Endodermal cell (in vitro differentiated cells): Measurements from ENCODE around the gene OR13A1. TPM values are rescaled to one million over a fixed set of nuclear protein-coding genes. Genes with fewer than 3 reads are reported as not detected.
"Not testable (repeated sequence)": the region's sequence is repeated elsewhere in the genome, so short reads cannot be mapped to it uniquely, and the experiment has no call there.

Source experiments
- DNase-seq: peaks from one replicate; pipeline ENCODE4 v3.0.0-alpha.2; 2017
- H3K27ac ChIP-seq: 2 replicates; pipeline ENCODE4 v1.5.1; 2013; ENCODE audit warnings: mild to moderate bottlenecking, low read depth, low read length, moderate library complexity
- H3K27me3 ChIP-seq: 2 replicates; pipeline ENCODE4 v1.6.1; 2013; ENCODE audit warnings: mild to moderate bottlenecking, low read length, moderate library complexity; ENCODE audit not compliant: insufficient read depth, control insufficient read depth, poor library complexity, severe bottlenecking
- H3K36me3 ChIP-seq: 2 replicates; pipeline ENCODE4 v1.7.0; 2013; ENCODE audit warnings: mild to moderate bottlenecking, low read length, moderate library complexity; ENCODE audit not compliant: control insufficient read depth, insufficient read depth
- H3K4me1 ChIP-seq: one replicate; pipeline ENCODE4 v1.7.0; 2013; ENCODE audit warnings: low read length; ENCODE audit not compliant: control insufficient read depth, insufficient read depth
- H3K4me3 ChIP-seq: 2 replicates; pipeline ENCODE4 v1.5.1; 2013; ENCODE audit warnings: mild to moderate bottlenecking, low read length, moderate library complexity
- H3K9ac ChIP-seq: 2 replicates; pipeline ENCODE4 v1.6.1; 2013; ENCODE audit warnings: mild to moderate bottlenecking, low read length, moderate library complexity; ENCODE audit not compliant: poor library complexity, severe bottlenecking; ENCODE audit errors: extremely low read depth
- H3K9me3 ChIP-seq: 2 replicates; pipeline ENCODE4 v1.6.1; 2013; ENCODE audit warnings: mild to moderate bottlenecking, low read length, moderate library complexity; ENCODE audit not compliant: control insufficient read depth
- H3K27ac Mint-ChIP-seq: 2 replicates; pipeline ENCODE4 v1.8.0; 2020; ENCODE audit warnings: mixed read lengths
- H3K27me3 Mint-ChIP-seq: 2 replicates; pipeline ENCODE4 v1.8.0; 2021; ENCODE audit warnings: mild to moderate bottlenecking, mixed read lengths; ENCODE audit not compliant: insufficient read depth
- H3K36me3 Mint-ChIP-seq: 2 replicates; pipeline ENCODE4 v1.8.0; 2020; ENCODE audit warnings: low read depth, mixed read lengths
- H3K4me1 Mint-ChIP-seq: 2 replicates; pipeline ENCODE4 v1.8.0; 2020; ENCODE audit warnings: mixed read lengths
- H3K4me3 Mint-ChIP-seq: 2 replicates; pipeline ENCODE4 v1.8.0; 2020; ENCODE audit warnings: mild to moderate bottlenecking, moderate library complexity, mixed read lengths
- H3K9me3 Mint-ChIP-seq: 2 replicates; pipeline ENCODE4 v1.8.0; 2020; ENCODE audit warnings: mild to moderate bottlenecking, mixed read lengths
- CTCF ChIP-seq: fragments of 200-600 bp; sonication (generic); conservative IDR thresholded peaks from 2 replicates; pipeline ENCODE4 v1.5.0; 2021; ENCODE audit warnings: antibody characterized with exemption, mild to moderate bottlenecking
- WGBS, 2 experiments: methylation state at CpG; one replicate each; pipeline versions ENCODE4 v1.1.5 to v1.1.7; 2013; ENCODE audit warnings: missing lambda C conversion rate in 2 of 2, mixed read lengths in 1 of 2; ENCODE audit not compliant: insufficient coverage in 1 of 2, insufficient read length in 1 of 2; 5-methylcytosine and 5-hydroxymethylcytosine counted together
- total RNA-seq, 2 donors: library from RNA; stranded (reverse); fragmentation: NEBNext Ultra II Directional in 1 of 2; extraction: Animal tissue kit (Norgen Biotek cat#: 25700) in 1 of 2; gene quantifications; 2 replicates in 1 of 2; 3 replicates in 1 of 2; pipeline ENCODE4 v1.2.1, GENCODE V29; 2021

The OR13A1 gene
- total RNA-seq, 2 donors from 2014 or later: 0.31 TPM; not detected in 1

GRCh38 chr10:45308707-45309106, 6.7 kb downstream of the OR13A1 start:
- Histone ChIP-seq H3K27ac (no peak overlapping the region), H3K36me3 (no peaks in the 10 kb centered on the region), H3K4me1 (no peaks in the 10 kb centered on the region), H3K27me3 (no peaks in the 10 kb centered on the region), H3K9ac (no peak overlapping the region), H3K4me3 (no peak overlapping the region), H3K9me3 (no peaks in the 10 kb centered on the region)
- peak; percentile 52 for DNase-seq
- TF ChIP-seq CTCF: peak; percentile 67
- Mint-ChIP-seq H3K36me3 (no peaks in the 10 kb centered on the region), H3K4me3 (no peak overlapping the region), H3K27ac (no peak overlapping the region), H3K27me3 (peaks cover 2% of the 10 kb centered on the region), H3K4me1 (no peaks in the 10 kb centered on the region), H3K9me3 (peaks cover 6% of the 10 kb centered on the region)

GRCh38 chr10:45302573-45302972, 12.8 kb downstream of the OR13A1 start:
- WGBS, 2 experiments: 80 to 92% methylated on average over 3 of the region's 3 CpGs
- Mint-ChIP-seq H3K27ac (no peak overlapping the region), H3K9me3 (no peaks in the 10 kb centered on the region), H3K4me1 (no peaks in the 10 kb centered on the region), H3K36me3 (no peaks in the 10 kb centered on the region), H3K4me3 (no peak overlapping the region), H3K27me3 (peaks cover 5% of the 10 kb centered on the region)
- Histone ChIP-seq H3K9ac (no peak overlapping the region), H3K4me3 (no peak overlapping the region), H3K36me3 (no peaks in the 10 kb centered on the region), H3K27ac (no peak overlapping the region), H3K27me3 (no peaks in the 10 kb centered on the region), H3K4me1 (no peaks in the 10 kb centered on the region), H3K9me3 (no peaks in the 10 kb centered on the region)
- DNase-seq: no peak
- no peak for TF ChIP-seq CTCF

GRCh38 chr10:45298341-45298955, 17.0 kb downstream of the OR13A1 start:
- WGBS, 2 experiments: 95% methylated on average over 3 of the region's 4 CpGs; no CpG with 5 or more reads in 1 of the 2 experiments
- H3K4me3 ChIP-seq, H3K4me1 ChIP-seq, H3K4me1 Mint-ChIP-seq, H3K27ac ChIP-seq, H3K9me3 ChIP-seq, H3K27ac Mint-ChIP-seq, H3K9ac ChIP-seq, H3K36me3 ChIP-seq, H3K36me3 Mint-ChIP-seq, DNase-seq, H3K9me3 Mint-ChIP-seq, H3K4me3 Mint-ChIP-seq: not testable (repeated sequence)
- H3K27me3 ChIP-seq: peaks cover 18% of the 10 kb centered on the region
- H3K27me3 Mint-ChIP-seq: peaks cover 11% of the 10 kb centered on the region

GRCh38 chr10:45294681-45295080, 20.7 kb downstream of the OR13A1 start:
- no peak overlapping the region for H3K27ac Mint-ChIP-seq
- H3K27ac ChIP-seq: no peak overlapping the region
- 80% methylated on average over 2 of the region's 2 CpGs for WGBS, 2 experiments

More at GRCh38 chr10:45294681-45295080, 20.7 kb downstream of the OR13A1 start:
- H3K4me3 Mint-ChIP-seq: no peak overlapping the region
- no peak for DNase-seq
- peaks cover 26% of the 10 kb centered on the region for H3K27me3 ChIP-seq
- no peaks in the 10 kb centered on the region for H3K4me1 ChIP-seq
- H3K9ac ChIP-seq: no peak overlapping the region
- no peaks in the 10 kb centered on the region for H3K36me3 ChIP-seq
- H3K9me3 Mint-ChIP-seq: peaks cover 9% of the 10 kb centered on the region
- no peak overlapping the region for H3K4me3 ChIP-seq
- no peaks in the 10 kb centered on the region for H3K36me3 Mint-ChIP-seq
- TF ChIP-seq CTCF: no peak
- no peaks in the 10 kb centered on the region for H3K4me1 Mint-ChIP-seq
- H3K27me3 Mint-ChIP-seq: peaks cover 9% of the 10 kb centered on the region
- H3K9me3 ChIP-seq: no peaks in the 10 kb centered on the region
